Colon (tissue), 2 donors: ENCODE data around the gene ZFY.

Experiments
- FAIRE-seq: peaks from 2 replicates; lab custom pipeline; 2012; peaks lifted over from hg19 to GRCh38; lab: Jason Lieb, UNC
- donor health status: control.
- donor health status: control.

The ZFY gene

GRCh38 chrY:2934861-2935715 is at the start of gene ZFY:
Gene ZFY (plus strand): TSS chrY:2935381. CDS start chrY:2953937, 18,556 bp downstream.
- FAIRE-seq: no peak

- FAIRE-seq: no peak
These were observed 49.3 kb upstream of the ZFY start for GRCh38 chrY:2885880-2886279.

GRCh38 chrY:2887386-2887785 is 47.8 kb upstream of the ZFY start:
- FAIRE-seq: no peak

GRCh38 chrY:2887955-2888354 is 47.2 kb upstream of the ZFY start:
- no peak for FAIRE-seq

- no peak for FAIRE-seq
These were observed 41.7 kb upstream of the ZFY start for GRCh38 chrY:2893471-2893870.

GRCh38 chrY:2896050-2896449 is 39.1 kb upstream of the ZFY start:
- no peak for FAIRE-seq

- FAIRE-seq: no peak
These were observed 27.8 kb upstream of the ZFY start for GRCh38 chrY:2907356-2907755.

- no peak for FAIRE-seq
These were observed 21.9 kb upstream of the ZFY start for GRCh38 chrY:2913066-2913815.

GRCh38 chrY:2934078-2934477 is 1.1 kb upstream of the ZFY start:
- FAIRE-seq: no peak

GRCh38 chrY:2935716-2936435 is 695 bp downstream of the ZFY start:
- no peak for FAIRE-seq

GRCh38 chrY:2936436-2936750 is 1.2 kb downstream of the ZFY start:
- no peak for FAIRE-seq

- FAIRE-seq: no peak
These were observed 2.0 kb downstream of the ZFY start for GRCh38 chrY:2937149-2937548.

- no peak for FAIRE-seq
These were observed 14.5 kb downstream of the ZFY start for GRCh38 chrY:2949590-2950252.

GRCh38 chrY:2950655-2951054 is 15.5 kb downstream of the ZFY start:
- no peak for FAIRE-seq

- no peak for FAIRE-seq
These were observed 17.7 kb downstream of the ZFY start for GRCh38 chrY:2952912-2953311.

GRCh38 chrY:2954735-2955134 is 19.6 kb downstream of the ZFY start:
- no peak for FAIRE-seq

GRCh38 chrY:2955561-2955960 is 20.4 kb downstream of the ZFY start:
- no peak for FAIRE-seq

- no peak for FAIRE-seq
These were observed 26.9 kb downstream of the ZFY start for GRCh38 chrY:2962061-2962460.

- no peak for FAIRE-seq
These were observed 29.6 kb downstream of the ZFY start for GRCh38 chrY:2964814-2965213.

- FAIRE-seq: no peak
These were observed 30.4 kb downstream of the ZFY start for GRCh38 chrY:2965629-2966028.

GRCh38 chrY:2969561-2969960 is 34.4 kb downstream of the ZFY start:
- FAIRE-seq: no peak

GRCh38 chrY:2972708-2973107 is 37.5 kb downstream of the ZFY start:
- FAIRE-seq: no peak
